ENCODE results near the gene GNA12.

- peak; percentile 20; the same call in 1 of the 2 replicates for TF ChIP-seq CTCF (conservative IDR thresholded peaks at IDR 0.05; ENCODE audit: low read depth, low read length)
- TF ChIP-seq EZH2 (IDR thresholded peaks at IDR 0.05; ENCODE audit: borderline replicate concordance, low read depth, low read length, poor library complexity, severe bottlenecking) = no peak
These were observed 22.8 kb downstream of the GNA12 start for GRCh38 chr7:2821161-2821841.

Measured in A673 (cell line).